ENCODE data around the gene CKMT2. TPM values are rescaled to one million over a fixed set of nuclear protein-coding genes. Genes with fewer than 3 reads are reported as not detected.

Gene CKMT2
- total RNA-seq, 1 experiment from 2014 or later = not detected

DNA sequence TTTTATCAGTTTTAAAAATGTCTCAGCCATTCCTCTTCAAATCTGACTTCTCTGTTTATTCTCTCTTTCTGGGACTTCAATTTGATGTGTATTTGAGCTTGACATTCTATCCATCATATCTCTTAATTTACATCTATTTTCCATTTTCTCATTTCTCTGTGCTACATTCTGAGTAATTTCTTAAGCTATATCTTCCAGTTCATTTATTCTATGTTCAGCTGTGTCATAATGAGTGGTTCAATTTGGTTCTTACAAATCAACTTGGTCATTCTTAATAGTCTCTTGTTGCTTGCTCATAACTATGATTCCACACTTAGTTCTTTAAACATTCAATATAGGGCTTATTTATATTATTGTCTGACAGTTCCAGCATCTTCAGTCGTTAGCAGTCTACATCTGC is 16.9 kb downstream of the CKMT2 start:
- Histone ChIP-seq H3K27me3 (ENCODE audit: low read length) (no peaks in the 10 kb centered on the region), H3K4me3 (ENCODE audit: low read length) (no peak overlapping the region), H3K9me3 (ENCODE audit: low read length) (no peaks in the 10 kb centered on the region), H2AFZ (ENCODE audit: low read length) (no peak overlapping the region), H3K27ac (ENCODE audit: low read length) (no peak overlapping the region), H3K9ac (ENCODE audit: low read length) (no peak overlapping the region), H3F3A (ENCODE audit: low read length, unreplicated experiment) (no peaks in the 10 kb centered on the region), H3K9me2 (replicated peaks; ENCODE audit: low read length) (no peaks in the 10 kb centered on the region), H4K20me1 (ENCODE audit: low read length) (no peaks in the 10 kb centered on the region), H3K36me3 (ENCODE audit: low read depth, low read length) (no peaks in the 10 kb centered on the region), H3K4me1 (ENCODE audit: insufficient read depth, low read length) (peaks cover 15% of the 10 kb centered on the region), H3K79me2 (ENCODE audit: low read length) (no peaks in the 10 kb centered on the region), H3K4me2 (ENCODE audit: low read length) (no peak overlapping the region)
- intact Hi-C loops (cut with micrococcal nuclease) = no loop called here
- POLR2A ChIA-PET (ENCODE audit: unreplicated experiment) = no interaction called here
- CTCF ChIA-PET = interaction anchor here (0.6 kb wide), 1 partner anchor 49 kb away, joined by 3 read pairs; no protein-coding TSS in a partner anchor
- no peak for DNase-seq
- no peak for TF ChIP-seq EZH2 (IDR thresholded peaks at IDR 0.05; ENCODE audit: low read length, unreplicated experiment)
- TF ChIP-seq, protein P1, sequence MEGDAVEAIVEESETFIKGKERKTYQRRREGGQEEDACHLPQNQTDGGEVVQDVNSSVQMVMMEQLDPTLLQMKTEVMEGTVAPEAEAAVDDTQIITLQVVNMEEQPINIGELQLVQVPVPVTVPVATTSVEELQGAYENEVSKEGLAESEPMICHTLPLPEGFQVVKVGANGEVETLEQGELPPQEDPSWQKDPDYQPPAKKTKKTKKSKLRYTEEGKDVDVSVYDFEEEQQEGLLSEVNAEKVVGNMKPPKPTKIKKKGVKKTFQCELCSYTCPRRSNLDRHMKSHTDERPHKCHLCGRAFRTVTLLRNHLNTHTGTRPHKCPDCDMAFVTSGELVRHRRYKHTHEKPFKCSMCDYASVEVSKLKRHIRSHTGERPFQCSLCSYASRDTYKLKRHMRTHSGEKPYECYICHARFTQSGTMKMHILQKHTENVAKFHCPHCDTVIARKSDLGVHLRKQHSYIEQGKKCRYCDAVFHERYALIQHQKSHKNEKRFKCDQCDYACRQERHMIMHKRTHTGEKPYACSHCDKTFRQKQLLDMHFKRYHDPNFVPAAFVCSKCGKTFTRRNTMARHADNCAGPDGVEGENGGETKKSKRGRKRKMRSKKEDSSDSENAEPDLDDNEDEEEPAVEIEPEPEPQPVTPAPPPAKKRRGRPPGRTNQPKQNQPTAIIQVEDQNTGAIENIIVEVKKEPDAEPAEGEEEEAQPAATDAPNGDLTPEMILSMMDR (conservative IDR thresholded peaks at IDR 0.05; ENCODE audit: low read depth, low read length) = no peak
- TF ChIP-seq EZH2phosphoT487 (IDR thresholded peaks at IDR 0.05; ENCODE audit: borderline replicate concordance, low read length) = no peak
- ATAC-seq = no peak
- BruUV-seq (replicated peaks) = no TSS peak

DNA sequence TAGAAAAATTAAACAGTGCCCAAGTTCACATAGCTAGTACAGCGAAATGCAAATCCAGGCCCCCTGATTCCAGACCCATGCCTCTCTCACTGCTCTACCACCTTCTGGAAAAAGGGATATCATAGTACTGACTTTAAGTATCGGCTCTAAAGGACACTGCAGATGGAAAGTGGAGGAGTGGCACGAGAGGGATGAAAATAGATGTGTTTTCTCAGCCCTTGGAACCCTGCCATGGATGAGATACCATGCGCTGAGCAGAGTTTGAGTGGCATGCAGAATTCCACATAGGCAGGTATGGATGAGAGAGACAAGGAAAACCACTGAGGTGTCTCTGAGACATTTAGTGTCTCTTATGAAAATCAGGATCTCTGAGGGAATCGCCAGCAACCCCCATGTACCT is 18.8 kb downstream of the CKMT2 start:
- CTCF ChIA-PET = no interaction called here
- BruUV-seq (replicated peaks) = no TSS peak

DNA sequence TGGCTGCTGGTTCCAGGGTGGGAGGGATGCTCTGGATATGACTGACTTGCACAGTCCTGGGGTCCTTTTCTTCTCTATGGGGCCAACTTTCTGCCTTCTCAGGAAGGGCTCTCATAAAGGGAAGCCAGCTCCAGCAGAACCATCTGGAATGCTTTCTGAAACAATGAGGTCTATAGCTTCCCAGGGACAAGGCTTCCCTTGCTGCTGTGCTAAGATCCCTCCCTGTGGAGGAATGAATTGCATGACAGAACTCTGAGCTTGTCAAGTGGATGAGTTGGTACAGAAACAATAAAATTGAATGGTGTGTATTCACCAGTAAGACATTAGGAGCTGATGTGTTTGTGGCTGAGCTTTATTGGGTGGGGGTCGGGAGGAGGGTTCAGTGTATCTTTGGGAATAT is 19.8 kb downstream of the CKMT2 start:
- Histone ChIP-seq H3K9ac (ENCODE audit: low read length) (no peak overlapping the region), H3K36me3 (ENCODE audit: low read depth, low read length) (no peaks in the 10 kb centered on the region), H3K9me2 (replicated peaks; ENCODE audit: low read length) (no peaks in the 10 kb centered on the region), H2AFZ (ENCODE audit: low read length) (no peak overlapping the region), H3K27me3 (ENCODE audit: low read length) (no peaks in the 10 kb centered on the region), H4K20me1 (ENCODE audit: low read length) (no peaks in the 10 kb centered on the region), H3K79me2 (ENCODE audit: low read length) (no peaks in the 10 kb centered on the region), H3K27ac (ENCODE audit: low read length) (no peak overlapping the region), H3K4me2 (ENCODE audit: low read length) (no peak overlapping the region), H3K4me3 (ENCODE audit: low read length) (no peak overlapping the region), H3K4me1 (ENCODE audit: insufficient read depth, low read length) (0 out of 2 replicates have a peak, but pooled peaks cover 3% of the 10 kb centered on the region), H3K9me3 (ENCODE audit: low read length) (no peaks in the 10 kb centered on the region), H3F3A (ENCODE audit: low read length, unreplicated experiment) (no peaks in the 10 kb centered on the region)
- ChIA-PET POLR2A (ENCODE audit: unreplicated experiment) (no interaction called here), CTCF (no interaction called here)
- intact Hi-C loops (cut with micrococcal nuclease) = no loop called here
- DNase-seq = no peak
- TF ChIP-seq, protein P1 (conservative IDR thresholded peaks at IDR 0.05; ENCODE audit: low read depth, low read length) = no peak
- TF ChIP-seq EZH2phosphoT487 (IDR thresholded peaks at IDR 0.05; ENCODE audit: borderline replicate concordance, low read length) = no peak
- no peak for TF ChIP-seq EZH2 (IDR thresholded peaks at IDR 0.05; ENCODE audit: low read length, unreplicated experiment)
- no TSS peak for BruUV-seq (replicated peaks)
- ATAC-seq = no peak

More for the DNA sequence above, 18.8 kb downstream of the CKMT2 start:
- intact Hi-C loops (cut with micrococcal nuclease) = no loop called here
- H3K4me3 ChIP-seq (ENCODE audit: low read length) = no peak overlapping the region
- H3K4me2 ChIP-seq (ENCODE audit: low read length) = no peak overlapping the region
- TF ChIP-seq, protein P1 (conservative IDR thresholded peaks at IDR 0.05; ENCODE audit: low read depth, low read length) = no peak
- POLR2A ChIA-PET (ENCODE audit: unreplicated experiment) = no interaction called here
- H3K79me2 ChIP-seq (ENCODE audit: low read length) = no peaks in the 10 kb centered on the region
- DNase-seq = no peak
- ATAC-seq = no peak
- H3F3A ChIP-seq (ENCODE audit: low read length, unreplicated experiment) = no peaks in the 10 kb centered on the region
- H2AFZ ChIP-seq (ENCODE audit: low read length) = no peak overlapping the region
- H3K27me3 ChIP-seq (ENCODE audit: low read length) = no peaks in the 10 kb centered on the region
- no peaks in the 10 kb centered on the region for H3K9me3 ChIP-seq (ENCODE audit: low read length)
- no peak overlapping the region for H3K9ac ChIP-seq (ENCODE audit: low read length)
- H3K36me3 ChIP-seq (ENCODE audit: low read depth, low read length) = no peaks in the 10 kb centered on the region
- H3K9me2 ChIP-seq (replicated peaks; ENCODE audit: low read length) = no peaks in the 10 kb centered on the region
- 0 out of 2 replicates have a peak, but pooled peaks cover 3% of the 10 kb centered on the region for H3K4me1 ChIP-seq (ENCODE audit: insufficient read depth, low read length)
- H4K20me1 ChIP-seq (ENCODE audit: low read length) = no peaks in the 10 kb centered on the region
- no peak overlapping the region for H3K27ac ChIP-seq (ENCODE audit: low read length)
